ENCODE measurements around the gene ARID1B. TPM values are rescaled to one million over a fixed set of nuclear protein-coding genes. Genes with fewer than 3 reads are reported as not detected.

Gene ARID1B
- total and polyA plus RNA-seq, 8 donors = 67.6 to 102 (median 99.0) TPM

DNA sequence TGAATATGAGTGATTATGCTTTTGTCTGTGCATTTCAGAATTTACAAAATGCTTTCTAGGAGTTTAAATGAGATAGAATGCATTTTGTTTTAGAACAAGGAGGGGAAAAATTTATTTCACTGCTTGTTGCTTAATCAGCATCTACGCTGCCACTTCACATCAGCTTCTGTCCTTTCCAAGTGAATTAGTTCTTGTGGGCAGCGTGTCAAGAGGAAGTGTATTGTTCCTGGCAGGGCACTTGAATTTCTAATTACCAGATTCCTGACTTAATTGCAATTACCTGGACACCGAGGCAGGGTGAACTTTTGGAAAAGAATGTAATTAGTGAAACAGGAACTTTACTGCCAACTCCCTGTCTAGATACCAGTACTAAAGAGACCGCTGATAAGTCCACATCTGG is 282.6 kb downstream of the ARID1B start:
- Histone ChIP-seq H3K27me3 (no peaks in the 10 kb centered on the region), H3K27ac (peak overlapping the region in 1 of 2 donors; percentile 26), H3K36me3 (no peaks in the 10 kb centered on the region), H3K4me3 (no peak overlapping the region), H3K9me3 (no peaks in the 10 kb centered on the region), H3K4me1 (peaks cover 6 to 18% of the 10 kb centered on the region in 2 donors)
- DNase-seq = no peak
- TF ChIP-seq, protein P1, sequence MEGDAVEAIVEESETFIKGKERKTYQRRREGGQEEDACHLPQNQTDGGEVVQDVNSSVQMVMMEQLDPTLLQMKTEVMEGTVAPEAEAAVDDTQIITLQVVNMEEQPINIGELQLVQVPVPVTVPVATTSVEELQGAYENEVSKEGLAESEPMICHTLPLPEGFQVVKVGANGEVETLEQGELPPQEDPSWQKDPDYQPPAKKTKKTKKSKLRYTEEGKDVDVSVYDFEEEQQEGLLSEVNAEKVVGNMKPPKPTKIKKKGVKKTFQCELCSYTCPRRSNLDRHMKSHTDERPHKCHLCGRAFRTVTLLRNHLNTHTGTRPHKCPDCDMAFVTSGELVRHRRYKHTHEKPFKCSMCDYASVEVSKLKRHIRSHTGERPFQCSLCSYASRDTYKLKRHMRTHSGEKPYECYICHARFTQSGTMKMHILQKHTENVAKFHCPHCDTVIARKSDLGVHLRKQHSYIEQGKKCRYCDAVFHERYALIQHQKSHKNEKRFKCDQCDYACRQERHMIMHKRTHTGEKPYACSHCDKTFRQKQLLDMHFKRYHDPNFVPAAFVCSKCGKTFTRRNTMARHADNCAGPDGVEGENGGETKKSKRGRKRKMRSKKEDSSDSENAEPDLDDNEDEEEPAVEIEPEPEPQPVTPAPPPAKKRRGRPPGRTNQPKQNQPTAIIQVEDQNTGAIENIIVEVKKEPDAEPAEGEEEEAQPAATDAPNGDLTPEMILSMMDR (IDR thresholded peaks at IDR 0.05) = no peak
- ATAC-seq = peak; percentile 54
- intact Hi-C loops (cut with DNase I) = no loop called here

DNA sequence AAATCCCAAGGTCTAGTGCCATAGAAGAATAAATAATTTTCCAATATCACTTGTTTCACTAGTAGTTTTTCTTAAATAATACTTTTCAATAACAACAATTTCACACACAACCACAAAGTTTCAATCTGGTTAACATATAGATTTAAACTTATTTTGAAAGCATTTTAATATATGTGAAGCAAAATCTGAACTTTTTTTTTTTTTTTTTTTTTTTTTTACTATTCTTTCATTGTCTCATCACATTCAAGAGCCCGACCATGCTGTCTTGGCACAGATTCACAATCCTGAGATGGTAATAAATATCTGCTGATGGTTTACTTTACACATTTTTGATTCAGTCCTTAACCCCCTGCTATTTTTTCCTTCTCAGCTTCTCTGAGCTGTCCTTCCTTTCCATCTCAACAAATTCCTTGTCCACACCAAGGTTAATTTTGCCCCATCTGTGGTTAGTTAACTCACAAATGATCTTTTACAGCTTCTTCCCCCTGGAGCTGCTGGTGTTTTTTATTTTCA is 283.3 kb downstream of the ARID1B start:
- ATAC-seq = no peak
- no peak overlapping the region for H3K4me3 ChIP-seq
- TF ChIP-seq, protein P1 (IDR thresholded peaks at IDR 0.05) = no peak
- intact Hi-C loops (cut with DNase I) = no loop called here
- H3K9me3 ChIP-seq = no peaks in the 10 kb centered on the region
- no peak for DNase-seq
- H3K4me1 ChIP-seq = peaks cover 6 to 18% of the 10 kb centered on the region in 2 donors
- H3K27ac ChIP-seq = no peak overlapping the region
- no peaks in the 10 kb centered on the region for H3K27me3 ChIP-seq
- H3K36me3 ChIP-seq = no peaks in the 10 kb centered on the region

DNA sequence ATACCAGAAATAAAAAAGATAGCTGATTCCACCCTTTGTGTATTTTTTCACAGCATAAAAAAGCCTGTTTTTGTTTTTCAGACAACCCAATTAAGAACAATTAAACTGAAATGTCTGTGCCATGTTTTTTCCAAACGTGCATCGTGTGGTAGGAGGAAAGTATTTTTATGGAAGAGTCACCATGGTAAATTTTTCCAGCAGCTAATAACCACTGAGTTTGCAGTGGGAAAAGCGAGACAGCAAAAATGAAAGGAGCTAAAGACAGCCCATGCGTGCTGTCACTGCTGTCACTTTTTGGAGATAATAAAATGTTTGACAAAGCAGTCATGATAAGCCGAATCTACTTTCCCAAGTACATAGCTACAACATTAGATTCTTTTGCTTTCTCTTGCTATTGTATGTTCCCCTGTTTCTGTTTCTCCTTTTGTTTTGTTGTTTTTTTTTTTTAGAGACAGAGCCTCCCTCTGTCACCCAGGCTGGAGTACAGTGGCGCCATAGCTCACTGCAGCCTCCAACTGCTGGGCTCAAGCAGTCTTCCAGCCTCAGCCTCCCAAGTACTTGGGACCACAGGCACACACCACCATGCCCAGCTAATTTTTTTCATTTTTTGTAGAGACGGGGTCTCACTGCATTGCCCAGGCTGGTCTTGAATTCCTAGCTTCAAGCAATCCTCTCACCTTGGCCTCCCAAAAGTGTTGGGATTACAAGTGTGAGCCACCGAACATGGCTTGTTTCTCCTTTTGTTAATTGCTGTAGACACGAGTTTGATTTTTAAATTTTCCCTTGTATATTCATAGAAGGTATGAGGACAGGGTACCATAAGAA is 284.8 kb downstream of the ARID1B start:
- H3K27me3 ChIP-seq = no peaks in the 10 kb centered on the region
- ATAC-seq (no peak), DNase-seq (no peak)
- no peak overlapping the region for H3K4me3 ChIP-seq
- no peaks in the 10 kb centered on the region for H3K9me3 ChIP-seq
- TF ChIP-seq, protein P1 (IDR thresholded peaks at IDR 0.05) = no peak
- no peak overlapping the region for H3K27ac ChIP-seq
- peaks cover 6 to 20% of the 10 kb centered on the region in 2 donors for H3K4me1 ChIP-seq
- no peaks in the 10 kb centered on the region for H3K36me3 ChIP-seq
- intact Hi-C loops (cut with DNase I) = no loop called here

DNA sequence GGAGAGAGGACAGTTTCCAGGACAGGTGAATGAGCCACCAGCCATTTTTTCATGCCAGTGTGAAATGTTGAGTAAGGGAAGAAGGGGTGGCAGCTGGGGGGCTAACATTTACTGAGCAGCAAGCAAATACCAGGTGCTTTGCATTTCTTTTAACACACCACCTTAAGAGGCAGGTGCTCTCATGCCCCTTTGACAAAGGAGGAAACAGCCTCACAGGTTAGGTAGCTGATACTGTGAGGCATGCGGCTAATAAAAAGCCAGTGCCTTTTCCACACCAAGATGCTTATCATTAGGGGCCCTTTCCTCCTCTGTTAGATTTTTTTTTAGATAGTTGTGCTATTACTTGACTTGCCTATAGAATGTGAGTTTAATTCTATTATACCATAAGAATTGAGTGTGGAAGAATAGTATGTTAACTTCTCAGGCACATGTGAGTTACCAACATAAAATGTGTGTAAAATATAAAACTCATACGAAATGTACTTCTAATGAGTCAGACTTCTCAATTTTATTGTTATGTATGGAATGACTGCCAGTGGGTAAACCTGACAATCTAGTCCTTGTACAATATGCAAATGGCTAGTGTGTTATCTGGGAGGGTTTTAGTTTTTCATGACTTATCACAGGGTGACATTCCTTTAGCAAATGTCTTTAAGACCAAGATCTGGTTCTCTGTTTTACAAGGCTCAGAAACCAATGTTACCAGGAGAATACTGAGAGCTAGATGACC is 286.2 kb downstream of the ARID1B start:
- ATAC-seq (no peak), DNase-seq (no peak)
- Histone ChIP-seq H3K9me3 (no peaks in the 10 kb centered on the region), H3K36me3 (no peaks in the 10 kb centered on the region), H3K27ac (no peak overlapping the region), H3K4me1 (peaks cover 6 to 25% of the 10 kb centered on the region in 2 donors), H3K27me3 (no peaks in the 10 kb centered on the region), H3K4me3 (no peak overlapping the region)
- intact Hi-C loops (cut with DNase I) = no loop called here
- TF ChIP-seq, protein P1 (IDR thresholded peaks at IDR 0.05) = no peak

DNA sequence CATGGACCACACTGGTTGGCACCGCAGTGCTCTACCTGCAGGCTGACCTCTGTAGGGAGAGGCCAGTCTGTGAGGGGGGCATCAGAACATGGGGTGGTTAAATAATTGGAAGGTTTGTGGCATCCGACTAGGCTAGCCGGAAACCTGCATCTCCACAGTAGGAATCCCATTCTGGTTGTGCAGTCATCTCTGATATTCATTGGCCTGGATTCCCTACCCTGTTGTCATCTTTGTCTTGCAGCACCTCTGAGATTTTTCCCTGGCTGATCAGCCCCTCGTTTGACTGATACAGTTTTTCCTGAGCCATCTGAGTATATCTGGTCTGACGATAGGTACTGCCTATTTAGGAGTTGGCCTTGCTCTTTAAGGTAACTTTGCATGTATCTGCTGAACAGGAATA is 286.7 kb downstream of the ARID1B start:
- H3K27ac ChIP-seq = no peak overlapping the region
- H3K9me3 ChIP-seq = no peaks in the 10 kb centered on the region
- H3K4me3 ChIP-seq = no peak overlapping the region
- H3K27me3 ChIP-seq = no peaks in the 10 kb centered on the region
- intact Hi-C loops (cut with DNase I) = no loop called here
- no peaks in the 10 kb centered on the region for H3K36me3 ChIP-seq
- DNase-seq = no peak
- TF ChIP-seq, protein P1 (IDR thresholded peaks at IDR 0.05) = no peak
- H3K4me1 ChIP-seq = peaks cover 9 to 27% of the 10 kb centered on the region in 2 donors
- no peak for ATAC-seq
